UCSD-AML1 (cell line): ENCODE results near the gene OLFM1.
"Not testable (repeated sequence)": the region's sequence is repeated elsewhere in the genome, so short reads cannot be mapped to it uniquely, and the experiment has no call there.

Source experiments
- DNase-seq: peaks from one replicate; lab custom pipeline; 2025; ENCODE audit not compliant: unreplicated experiment; lab: John Stamatoyannopoulos, UW

OLFM1 gene

GRCh38 chr9:135105938-135106491 lies 18.5 kb downstream of the OLFM1 start:
- DNase-seq: no peak

GRCh38 chr9:135106551-135107270 lies 19.2 kb downstream of the OLFM1 start:
- DNase-seq: no peak

GRCh38 chr9:135107581-135108235 lies 20.2 kb downstream of the OLFM1 start:
- no peak for DNase-seq

- no peak for DNase-seq
These were observed 21.5 kb downstream of the OLFM1 start for GRCh38 chr9:135108831-135109510.

GRCh38 chr9:135109650-135110049 lies 22.2 kb downstream of the OLFM1 start:
- DNase-seq: no peak

GRCh38 chr9:135110416-135110815 lies 22.9 kb downstream of the OLFM1 start:
- DNase-seq: no peak

- DNase-seq: not testable (repeated sequence)
These were observed 24.1 kb downstream of the OLFM1 start for GRCh38 chr9:135111600-135111999.

- DNase-seq: no peak
These were observed 28.9 kb downstream of the OLFM1 start for GRCh38 chr9:135116371-135116770.

- no peak for DNase-seq
These were observed 29.4 kb downstream of the OLFM1 start for GRCh38 chr9:135116881-135117280.

GRCh38 chr9:135117281-135117680 lies 29.8 kb downstream of the OLFM1 start:
- DNase-seq: no peak

GRCh38 chr9:135119496-135120064 lies 32.1 kb downstream of the OLFM1 start:
- no peak for DNase-seq

GRCh38 chr9:135120249-135120648 lies 32.8 kb downstream of the OLFM1 start:
- DNase-seq: no peak

- DNase-seq: no peak
These were observed 34.8 kb downstream of the OLFM1 start for GRCh38 chr9:135122316-135122715.

GRCh38 chr9:135123126-135123772 lies 35.8 kb downstream of the OLFM1 start:
- DNase-seq: no peak

- no peak for DNase-seq
These were observed 36.3 kb downstream of the OLFM1 start for GRCh38 chr9:135123773-135124134.

- no peak for DNase-seq
These were observed 39.2 kb downstream of the OLFM1 start for GRCh38 chr9:135126451-135127187.

- no peak for DNase-seq
These were observed 40.5 kb downstream of the OLFM1 start for GRCh38 chr9:135127718-135128670.

GRCh38 chr9:135129137-135129695 lies 41.7 kb downstream of the OLFM1 start:
- DNase-seq: no peak
